ENCODE measurements around the gene SPOCK1. TPM values are rescaled to one million over a fixed set of nuclear protein-coding genes. Genes with fewer than 3 reads are reported as not detected.

Gene SPOCK1
- total and polyA plus RNA-seq, 2 of the 13 experiments (the other 11 are each of a cell fraction or from before 2014, with no cell fraction given) = 0.18 to 0.29 TPM

DNA sequence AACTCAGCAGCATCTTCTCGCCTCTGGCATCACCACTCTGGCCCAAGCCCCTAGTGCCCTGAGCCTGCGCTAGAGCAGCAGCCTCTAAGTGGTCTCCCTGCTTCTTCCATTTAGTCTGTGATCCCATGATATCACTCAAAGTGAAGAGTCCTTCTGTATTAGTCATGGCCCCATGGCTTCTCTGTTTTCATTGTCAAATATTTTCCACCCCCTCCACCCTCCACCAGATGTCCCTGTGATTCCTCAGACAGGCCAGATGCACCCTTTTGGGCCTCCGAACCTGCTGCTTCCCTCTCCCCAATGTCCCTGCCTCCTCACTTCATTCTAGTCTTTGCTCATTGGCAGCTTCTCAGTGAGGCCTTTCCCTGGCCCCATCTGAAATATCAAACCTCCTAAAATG lies 299.2 kb downstream of the SPOCK1 start:
- no peak overlapping the region for H3K9ac ChIP-seq (ENCODE audit: insufficient read depth, low read depth, low read length)
- no peaks in the 10 kb centered on the region for H4K20me1 ChIP-seq (ENCODE audit: insufficient read depth, low read length)
- H2AFZ ChIP-seq (ENCODE audit: low read length) = no peak overlapping the region
- H3K79me2 ChIP-seq (ENCODE audit: insufficient read depth, low read length) = no peaks in the 10 kb centered on the region
- DNase-seq (ENCODE audit: low spot score) (no peak), FAIRE-seq (no peak), ATAC-seq (no peak)
- H3K9me3 ChIP-seq (ENCODE audit: low read length) = no peaks in the 10 kb centered on the region
- H3K4me1 ChIP-seq (ENCODE audit: insufficient read depth, low read length) = no peaks in the 10 kb centered on the region
- no peaks in the 10 kb centered on the region; a peak in 1 of 5 replicates for H3K27me3 ChIP-seq (ENCODE audit: control insufficient read depth in 1 of 2, insufficient read depth in 2 of 2, low read length in 2 of 2)
- TF ChIP-seq NR2F1 (CRISPR knock-in tag; IDR thresholded peaks at IDR 0.05) (no peak), ZSCAN5A (CRISPR knock-in tag; IDR thresholded peaks at IDR 0.05; ENCODE audit: borderline replicate concordance) (no peak), ZBTB10 (CRISPR knock-in tag; IDR thresholded peaks at IDR 0.05; ENCODE audit: borderline replicate concordance) (no peak), ZNF784 (CRISPR knock-in tag; IDR thresholded peaks at IDR 0.05; ENCODE audit: borderline replicate concordance) (no peak)
- TF ChIP-seq, protein P1, sequence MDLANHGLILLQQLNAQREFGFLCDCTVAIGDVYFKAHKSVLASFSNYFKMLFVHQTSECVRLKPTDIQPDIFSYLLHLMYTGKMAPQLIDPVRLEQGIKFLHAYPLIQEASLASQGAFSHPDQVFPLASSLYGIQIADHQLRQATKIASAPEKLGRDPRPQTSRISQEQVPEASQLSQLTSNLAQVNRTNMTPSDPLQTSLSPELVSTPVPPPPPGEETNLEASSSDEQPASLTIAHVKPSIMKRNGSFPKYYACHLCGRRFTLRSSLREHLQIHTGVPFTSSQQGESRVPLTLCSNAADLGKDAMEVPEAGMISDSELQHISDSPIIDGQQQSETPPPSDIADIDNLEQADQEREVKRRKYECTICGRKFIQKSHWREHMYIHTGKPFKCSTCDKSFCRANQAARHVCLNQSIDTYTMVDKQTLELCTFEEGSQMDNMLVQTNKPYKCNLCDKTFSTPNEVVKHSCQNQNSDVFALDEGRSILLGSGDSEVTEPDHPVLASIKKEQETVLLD (CRISPR knock-in tag; IDR thresholded peaks at IDR 0.05; ENCODE audit: low read depth) = no peak
- CTCF ChIA-PET (ENCODE audit: low intra/inter-chr PET ratio, low total read pairs) = no interaction called here
- H3K4me2 ChIP-seq (ENCODE audit: low read depth, low read length) = no peak overlapping the region
- BruUV-seq (replicated peaks) = no TSS peak
- no peaks in the 10 kb centered on the region for H3K36me3 ChIP-seq (replicated peaks in 1 of 2; ENCODE audit: control insufficient read depth in 1 of 2, insufficient read depth in 2 of 2, low read length in 2 of 2)
- WGBS (ENCODE audit: low lambda C conversion rate) = 35% methylated on average over 3 of the region's 3 CpGs
- in situ Hi-C loops (cut with HindIII; ENCODE audit: extremely low pct_ligation_motif_present, low pct_unique_long_range_greater_than_20kb) (no loop called here), intact Hi-C loops (cut with micrococcal nuclease; ENCODE audit: unreplicated experiment) (no loop called here)
- no peak overlapping the region for H3K27ac ChIP-seq (ENCODE audit: extremely low read length, insufficient read depth, low read length)
- POLR2A ChIA-PET = no interaction called here
- no peak overlapping the region for H3K4me3 ChIP-seq (replicated peaks in 1 of 3; ENCODE audit: insufficient read depth in 1 of 3, low read depth in 2 of 3, low read length in 3 of 3)
